GM10847 (cell line): ENCODE results near the gene C6orf136.

ENCODE experiments used
- POLR2A ChIP-seq: IDR thresholded peaks from 2 replicates; pipeline ENCODE4 v1.6.1; 2011; ENCODE audit not compliant: insufficient read length; ENCODE audit errors: extremely low read depth

The C6orf136 gene

GRCh38 chr6:30613251-30614043 is 33.5 kb upstream of the C6orf136 start:
- TF ChIP-seq POLR2A: no peak

GRCh38 chr6:30614044-30614842 is 32.7 kb upstream of the C6orf136 start:
- TF ChIP-seq POLR2A: no peak

GRCh38 chr6:30614843-30615218 is 32.1 kb upstream of the C6orf136 start:
- TF ChIP-seq POLR2A: no peak

GRCh38 chr6:30615219-30615957 is 31.5 kb upstream of the C6orf136 start:
- TF ChIP-seq POLR2A: peak; percentile 69

GRCh38 chr6:30615958-30616810 is 30.7 kb upstream of the C6orf136 start:
- no peak for TF ChIP-seq POLR2A

- TF ChIP-seq POLR2A: peak; percentile 99
These were observed 29.9 kb upstream of the C6orf136 start, which contains the start of gene PPP1R10 for GRCh38 chr6:30616811-30617564. Gene PPP1R10, minus strand, starts transcription at chr6:30617243. Its CDS starts 7,299 bp downstream, at chr6:30609944.

GRCh38 chr6:30617565-30618269 is 29.2 kb upstream of the C6orf136 start, which contains the start of gene MRPS18B:
Gene MRPS18B, plus strand, starts transcription at chr6:30617840. Its CDS starts 26 bp downstream, at chr6:30617866.
- peak; percentile 87 for TF ChIP-seq POLR2A

GRCh38 chr6:30618270-30618797 is 28.6 kb upstream of the C6orf136 start:
- no peak for TF ChIP-seq POLR2A

GRCh38 chr6:30619561-30619960 is 27.4 kb upstream of the C6orf136 start:
- no peak for TF ChIP-seq POLR2A

GRCh38 chr6:30625511-30625910 is 21.4 kb upstream of the C6orf136 start:
- no peak for TF ChIP-seq POLR2A

- TF ChIP-seq POLR2A: peak; percentile 81
These were observed 20.2 kb upstream of the C6orf136 start, which contains the start of gene ATAT1 for GRCh38 chr6:30626484-30627366. Gene ATAT1, plus strand, starts transcription at chr6:30626874.

GRCh38 chr6:30635834-30636233 is 11.1 kb upstream of the C6orf136 start:
- no peak for TF ChIP-seq POLR2A

GRCh38 chr6:30640481-30640880 is 6.5 kb upstream of the C6orf136 start:
- TF ChIP-seq POLR2A: no peak
